Measurements from ENCODE around the gene LRP5.

DNA sequence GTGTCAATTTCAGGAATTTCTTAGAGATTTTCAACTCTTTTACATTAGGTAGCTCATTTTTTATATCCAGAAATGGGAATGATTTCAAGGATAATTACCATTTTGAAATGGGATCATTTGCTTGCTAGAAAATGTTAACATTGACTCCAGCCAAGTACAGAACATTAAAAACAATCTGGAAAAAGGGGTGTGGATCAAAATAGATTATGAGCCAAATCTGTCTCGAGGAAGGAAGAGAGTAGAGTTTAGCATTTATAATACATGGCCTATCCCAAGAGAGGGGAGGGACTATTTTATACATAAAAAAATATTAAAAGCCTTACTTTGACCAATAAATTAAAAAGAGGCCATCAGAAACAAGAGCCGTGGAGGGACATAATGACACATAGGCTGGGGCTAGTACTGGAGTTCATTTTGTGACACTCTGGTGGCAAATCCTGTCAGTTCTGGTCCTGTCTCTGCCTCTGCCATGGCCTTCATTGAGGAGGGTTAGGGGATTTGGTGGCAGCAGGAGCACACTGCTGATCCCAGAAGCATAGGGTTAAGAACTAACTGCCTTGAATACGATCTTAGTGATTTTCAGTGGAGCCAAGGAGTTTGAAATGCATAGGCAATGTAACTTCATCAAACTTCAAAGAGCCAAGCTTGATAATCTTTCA lies 168.6 kb downstream of the LRP5 start:
- TF ChIP-seq, protein P1, sequence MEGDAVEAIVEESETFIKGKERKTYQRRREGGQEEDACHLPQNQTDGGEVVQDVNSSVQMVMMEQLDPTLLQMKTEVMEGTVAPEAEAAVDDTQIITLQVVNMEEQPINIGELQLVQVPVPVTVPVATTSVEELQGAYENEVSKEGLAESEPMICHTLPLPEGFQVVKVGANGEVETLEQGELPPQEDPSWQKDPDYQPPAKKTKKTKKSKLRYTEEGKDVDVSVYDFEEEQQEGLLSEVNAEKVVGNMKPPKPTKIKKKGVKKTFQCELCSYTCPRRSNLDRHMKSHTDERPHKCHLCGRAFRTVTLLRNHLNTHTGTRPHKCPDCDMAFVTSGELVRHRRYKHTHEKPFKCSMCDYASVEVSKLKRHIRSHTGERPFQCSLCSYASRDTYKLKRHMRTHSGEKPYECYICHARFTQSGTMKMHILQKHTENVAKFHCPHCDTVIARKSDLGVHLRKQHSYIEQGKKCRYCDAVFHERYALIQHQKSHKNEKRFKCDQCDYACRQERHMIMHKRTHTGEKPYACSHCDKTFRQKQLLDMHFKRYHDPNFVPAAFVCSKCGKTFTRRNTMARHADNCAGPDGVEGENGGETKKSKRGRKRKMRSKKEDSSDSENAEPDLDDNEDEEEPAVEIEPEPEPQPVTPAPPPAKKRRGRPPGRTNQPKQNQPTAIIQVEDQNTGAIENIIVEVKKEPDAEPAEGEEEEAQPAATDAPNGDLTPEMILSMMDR (conservative IDR thresholded peaks at IDR 0.05; ENCODE audit: low read depth, low read length): no peak
- TF ChIP-seq EZH2 (IDR thresholded peaks at IDR 0.05; ENCODE audit: borderline replicate concordance, low read depth, low read length, poor library complexity, severe bottlenecking): no peak
